Measurements from ENCODE around the gene ACOXL. TPM values are rescaled to one million over a fixed set of nuclear protein-coding genes. Genes with fewer than 3 reads are reported as not detected.
A peak's percentile ranks its signal among the peaks of the same experiment; 100 is the strongest.

The ACOXL gene
- total RNA-seq, 4 donors from 2014 or later, result not detected

DNA sequence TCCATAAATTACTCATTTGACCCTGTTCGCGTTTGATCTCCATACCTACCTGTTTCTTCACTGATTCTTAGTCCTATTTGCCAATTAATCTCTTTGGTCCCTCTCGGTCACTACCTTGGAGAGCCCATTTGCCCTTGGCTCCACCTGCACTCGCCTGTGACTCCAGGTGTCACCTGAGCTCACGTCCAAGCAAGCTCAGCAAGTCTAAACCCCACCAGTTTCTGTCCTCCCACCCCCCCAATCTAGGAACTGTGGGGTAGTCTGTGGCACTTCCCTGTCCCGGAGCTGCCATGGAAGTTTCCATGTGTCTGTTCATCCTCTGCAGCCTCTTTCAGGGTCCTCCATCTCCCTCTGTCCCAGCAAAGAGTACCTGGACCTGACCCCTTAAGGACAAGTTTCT, 320.2 kb downstream of the ACOXL start:
- no peak overlapping the region for H3K27ac ChIP-seq
- TF ChIP-seq POLR2A (IDR thresholded peaks at IDR 0.05), result no peak
- TF ChIP-seq, protein P1, sequence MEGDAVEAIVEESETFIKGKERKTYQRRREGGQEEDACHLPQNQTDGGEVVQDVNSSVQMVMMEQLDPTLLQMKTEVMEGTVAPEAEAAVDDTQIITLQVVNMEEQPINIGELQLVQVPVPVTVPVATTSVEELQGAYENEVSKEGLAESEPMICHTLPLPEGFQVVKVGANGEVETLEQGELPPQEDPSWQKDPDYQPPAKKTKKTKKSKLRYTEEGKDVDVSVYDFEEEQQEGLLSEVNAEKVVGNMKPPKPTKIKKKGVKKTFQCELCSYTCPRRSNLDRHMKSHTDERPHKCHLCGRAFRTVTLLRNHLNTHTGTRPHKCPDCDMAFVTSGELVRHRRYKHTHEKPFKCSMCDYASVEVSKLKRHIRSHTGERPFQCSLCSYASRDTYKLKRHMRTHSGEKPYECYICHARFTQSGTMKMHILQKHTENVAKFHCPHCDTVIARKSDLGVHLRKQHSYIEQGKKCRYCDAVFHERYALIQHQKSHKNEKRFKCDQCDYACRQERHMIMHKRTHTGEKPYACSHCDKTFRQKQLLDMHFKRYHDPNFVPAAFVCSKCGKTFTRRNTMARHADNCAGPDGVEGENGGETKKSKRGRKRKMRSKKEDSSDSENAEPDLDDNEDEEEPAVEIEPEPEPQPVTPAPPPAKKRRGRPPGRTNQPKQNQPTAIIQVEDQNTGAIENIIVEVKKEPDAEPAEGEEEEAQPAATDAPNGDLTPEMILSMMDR (IDR thresholded peaks at IDR 0.05), result no peak
- H3K9me3 ChIP-seq, result no peaks in the 10 kb centered on the region
- H3K27me3 ChIP-seq, result no peaks in the 10 kb centered on the region
- peaks cover 0 to 9% (median 0%) of the 10 kb centered on the region in 4 donors for H3K4me1 ChIP-seq
- no peak overlapping the region for H3K4me3 ChIP-seq
- no peaks in the 10 kb centered on the region for H3K36me3 ChIP-seq
- DNase-seq, result no peak

DNA sequence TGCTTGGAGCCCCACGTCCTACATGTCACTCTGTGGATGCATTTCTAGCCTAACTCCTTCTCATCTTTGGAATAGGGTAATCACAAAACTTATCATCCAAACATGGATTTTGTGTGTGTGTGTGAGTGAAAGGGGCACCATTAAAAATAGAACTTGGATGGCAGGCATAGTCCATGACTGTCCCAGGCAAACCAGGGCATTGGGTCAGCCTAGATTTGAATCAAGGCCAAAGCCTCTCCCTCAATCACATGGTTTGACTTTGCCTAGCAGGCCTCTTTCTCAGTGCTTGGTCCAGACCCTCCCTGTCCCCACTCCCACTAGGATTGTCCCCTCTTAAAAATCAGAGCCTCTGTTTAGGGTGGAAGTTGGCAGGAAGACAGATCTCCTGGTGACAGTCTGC, 320.9 kb downstream of the ACOXL start:
- no peaks in the 10 kb centered on the region for H3K9me3 ChIP-seq
- H3K27ac ChIP-seq, result no peak overlapping the region
- H3K4me1 ChIP-seq, result peaks cover 0 to 9% (median 0%) of the 10 kb centered on the region in 4 donors
- TF ChIP-seq POLR2A (IDR thresholded peaks at IDR 0.05), result no peak
- TF ChIP-seq, protein P1 (IDR thresholded peaks at IDR 0.05), result no peak
- H3K36me3 ChIP-seq, result no peaks in the 10 kb centered on the region
- DNase-seq, result no peak
- H3K4me3 ChIP-seq, result no peak overlapping the region
- no peaks in the 10 kb centered on the region for H3K27me3 ChIP-seq

DNA sequence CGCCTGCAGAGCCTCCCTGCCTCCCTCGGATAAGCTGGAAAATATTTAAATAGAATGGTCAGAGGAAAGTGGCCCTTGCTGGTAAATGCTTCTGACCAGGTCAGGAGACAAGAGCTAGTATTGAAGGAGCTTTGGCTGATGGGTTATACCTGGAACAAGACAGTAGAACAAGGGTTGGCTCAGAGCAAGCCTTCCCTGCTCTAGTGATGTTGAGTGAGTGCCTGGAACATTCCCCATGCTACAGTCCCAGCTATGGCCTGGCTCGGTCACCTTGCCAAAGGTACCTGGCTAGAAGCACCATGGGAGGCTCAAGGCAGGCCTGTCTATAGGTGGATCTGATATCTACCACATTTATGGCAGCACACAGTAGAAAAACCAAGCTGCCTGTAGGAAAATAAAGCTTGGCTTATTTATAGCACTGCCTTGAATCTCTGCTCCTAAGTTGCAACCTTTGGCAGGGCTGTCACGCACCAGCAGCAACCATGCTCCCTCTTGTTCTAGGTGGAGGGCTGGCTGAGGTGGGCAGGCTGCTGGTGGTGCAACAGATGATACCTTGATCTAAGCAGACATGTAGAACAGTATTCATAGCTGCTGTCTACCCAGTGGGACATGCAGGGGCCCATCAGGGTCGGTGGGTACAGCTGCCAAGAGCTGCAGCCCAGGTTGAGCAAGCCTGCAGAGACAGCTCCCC, 321.6 kb downstream of the ACOXL start:
- Histone ChIP-seq H3K4me3 (no peak overlapping the region), H3K27ac (no peak overlapping the region), H3K9me3 (no peaks in the 10 kb centered on the region), H3K27me3 (no peaks in the 10 kb centered on the region), H3K36me3 (no peaks in the 10 kb centered on the region), H3K4me1 (peaks cover 0 to 9% (median 0%) of the 10 kb centered on the region in 4 donors)
- DNase-seq, result no peak
- no peak for TF ChIP-seq POLR2A (IDR thresholded peaks at IDR 0.05)
- TF ChIP-seq, protein P1 (IDR thresholded peaks at IDR 0.05), result no peak

DNA sequence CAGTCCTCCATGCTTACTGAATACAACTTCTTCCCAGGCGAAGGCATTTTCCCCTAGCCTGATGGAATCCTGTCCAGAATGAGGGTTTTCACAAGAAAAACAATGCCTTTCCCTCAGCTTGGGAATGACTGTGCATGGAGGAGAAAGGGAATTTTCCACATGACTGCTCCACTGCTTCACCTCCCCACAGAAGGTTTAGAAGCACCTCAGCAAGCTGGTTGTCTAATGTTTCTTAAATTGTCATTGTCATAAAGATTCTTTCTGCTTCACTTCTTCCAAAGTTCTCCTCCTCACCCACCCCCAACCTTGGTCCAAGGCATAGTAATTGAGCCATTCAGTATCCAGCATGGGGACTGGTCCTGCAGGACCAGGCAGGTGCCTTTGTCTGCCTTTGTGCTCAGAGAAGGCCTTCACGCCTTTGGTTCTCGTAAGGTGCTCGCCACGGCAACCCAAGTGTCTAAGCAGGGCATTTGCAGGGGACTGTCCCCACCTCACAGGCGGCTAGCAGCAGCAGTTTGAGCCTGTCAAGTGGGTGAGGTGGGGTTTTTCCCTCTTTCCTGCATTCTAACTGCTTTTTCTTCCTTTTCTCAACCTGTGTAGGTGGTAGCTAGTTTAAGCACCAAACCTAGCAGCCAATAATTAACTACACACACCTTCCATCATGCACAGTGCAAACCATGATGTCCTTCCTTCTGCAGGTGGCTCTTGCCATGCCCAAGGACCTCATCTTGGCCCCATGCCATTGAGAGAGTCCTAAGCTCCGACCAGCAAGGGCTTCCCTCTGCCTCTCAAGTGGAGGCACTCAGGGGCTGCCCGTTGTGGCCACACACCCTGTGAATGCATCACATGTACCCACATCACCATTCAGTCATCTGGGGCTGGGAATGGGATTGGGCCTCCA, 322.7 kb downstream of the ACOXL start:
- Histone ChIP-seq H3K9me3 (no peaks in the 10 kb centered on the region), H3K27ac (no peak overlapping the region), H3K4me3 (no peak overlapping the region), H3K27me3 (no peaks in the 10 kb centered on the region), H3K36me3 (no peaks in the 10 kb centered on the region), H3K4me1 (peaks cover 0 to under 1% (median 0%) of the 10 kb centered on the region in 4 donors)
- peak in 2 of 3 donors; percentile 26 to 55 for DNase-seq
- TF ChIP-seq, protein P1 (IDR thresholded peaks at IDR 0.05), result no peak
- no peak for TF ChIP-seq POLR2A (IDR thresholded peaks at IDR 0.05)

DNA sequence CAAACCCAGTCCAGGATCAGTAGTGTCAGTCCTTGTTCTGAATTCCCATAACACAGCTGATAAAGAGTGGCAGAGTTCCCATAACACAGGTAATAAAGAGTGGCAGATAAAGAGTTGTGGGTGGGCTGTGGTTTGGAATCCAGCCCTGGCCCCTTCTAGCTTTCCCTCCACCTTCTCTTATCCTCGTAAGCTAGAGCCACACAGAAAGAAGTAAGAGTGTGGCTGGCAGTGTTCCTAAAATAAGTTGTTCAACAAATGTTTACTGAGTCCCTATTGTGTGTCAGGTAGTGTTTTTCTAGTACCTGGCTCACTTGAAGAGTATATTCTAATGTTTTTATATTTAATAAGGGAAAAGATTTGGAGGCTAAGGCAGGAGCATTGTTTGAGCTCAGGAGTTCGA, 323.4 kb downstream of the ACOXL start:
- no peak overlapping the region for H3K27ac ChIP-seq
- TF ChIP-seq POLR2A (IDR thresholded peaks at IDR 0.05), result no peak
- TF ChIP-seq, protein P1 (IDR thresholded peaks at IDR 0.05), result no peak
- no peak overlapping the region for H3K4me3 ChIP-seq
- no peaks in the 10 kb centered on the region for H3K9me3 ChIP-seq
- no peaks in the 10 kb centered on the region for H3K4me1 ChIP-seq
- no peaks in the 10 kb centered on the region for H3K27me3 ChIP-seq
- no peak for DNase-seq
- no peaks in the 10 kb centered on the region for H3K36me3 ChIP-seq
